Pancreas (tissue), 10 donors: ENCODE results near the gene PRR30. TPM values are rescaled to one million over a fixed set of nuclear protein-coding genes. Genes with fewer than 3 reads are reported as not detected.

Source experiments
- ATAC-seq, 4 donors: fragments of 200-7000 bp; cut with Tn5 transposase; one replicate each; pipeline versions ENCODE4 v1.8.0 to v1.9.1; 2020; ENCODE audit warnings: mild to moderate bottlenecking in 4 of 4, moderate library complexity in 4 of 4
- DNase-seq, 6 donors: peaks; one replicate each; pipeline ENCODE4 v3.0.0-alpha.2; 2020
- FAIRE-seq: peaks from 2 replicates; lab custom pipeline; 2012; peaks lifted over from hg19 to GRCh38; lab: Jason Lieb, UNC
- H3K27ac ChIP-seq, 4 donors: fragments of 200-600 bp; sonication (generic); 1 replicate in 3 of 4; 2 replicates in 1 of 4; pipeline versions ENCODE4 v1.5.0 to v1.8.0; 2020
- H3K27me3 ChIP-seq, 4 donors: fragments of 200-600 bp; one replicate each; pipeline ENCODE4 v1.8.0; 2021
- H3K36me3 ChIP-seq, 3 donors: fragments of 200-600 bp; sonication (generic) in 1 of 3; one replicate each; pipeline versions ENCODE4 v1.5.0 to v1.8.0; 2020 to 2021
- H3K4me1 ChIP-seq, 3 donors: fragments of 200-600 bp; one replicate each; pipeline ENCODE4 v1.8.0; 2021
- H3K4me3 ChIP-seq, 4 donors: fragments of 200-600 bp; sonication (generic) in 2 of 4; one replicate each; pipeline versions ENCODE4 v1.5.0 to v1.8.0; 2020 to 2021
- H3K9me3 ChIP-seq, 4 donors: fragments of 200-600 bp; one replicate each; pipeline ENCODE4 v1.8.0; 2021
- CTCF ChIP-seq, 4 donors: fragments of 200-600 bp; sonication (generic) in 3 of 4; IDR thresholded peaks; one replicate each; pipeline versions ENCODE4 v1.5.0 to v1.8.0; 2021; ENCODE audit warnings: antibody characterized with exemption in 4 of 4
- WGBS, 2 donors: extraction: QIAGEN DNeasy Blood & Tissue Kit; methylation state at CpG; one replicate each; pipeline ENCODE4 v1.1.7; 2013; 5-methylcytosine and 5-hydroxymethylcytosine counted together
- intact Hi-C, 3 donors: fragments of 100-400 bp; cut with DNase I; formaldehyde crosslinking; loops; one replicate each; pipeline versions ENCODE4 v1.11.1 to v1.14.2; 2022
- polyA plus RNA-seq, 2 donors: library from polyadenylated mRNA; stranded (reverse); fragments of 200-250 nt; gene quantifications; one replicate each; pipeline ENCODE4 v1.2.3, GENCODE V29; 2013
- total RNA-seq, 6 donors: library from RNA; stranded (reverse); fragmentation: NEBNext Ultra II Directional in 4 of 6; extraction: Animal tissue kit (Norgen Biotek cat#: 25700) in 4 of 6; gene quantifications; one replicate each; pipeline versions ENCODE4 v1.2.1 to v1.2.4, GENCODE V29; 2021 to 2023
- donor health status: healthy with polysubstance abuse.
- donor health status: DM: no; HTN: no; CAD: no; lungs with moderate emphysema.
- donor health status: DM: no; HTN: no; CAD: no.
- donor health status: control.
- donor health status: control.
- donor health status: Bipolar disorder and iron deficiency.
- donor health status: DM: yes; HTN: yes; CAD: no.
- donor health status: DM: no; HTN: no; CAD: no.
- donor health status: DM: no; HTN: no; CAD: no.
- donor health status: DM: yes; HTN: yes; CAD: no.

PRR30 gene
- total and polyA plus RNA-seq, 8 donors: not detected

- no peak for TF ChIP-seq CTCF (IDR thresholded peaks at IDR 0.05)
- DNase-seq (peak in 1 of 6 donors; percentile 3), FAIRE-seq (no peak), ATAC-seq (no peak)
- Histone ChIP-seq H3K9me3 (no peaks in the 10 kb centered on the region), H3K36me3 (no peaks in the 10 kb centered on the region), H3K4me3 (no peak overlapping the region), H3K27ac (no peak overlapping the region), H3K27me3 (no peaks in the 10 kb centered on the region), H3K4me1 (no peaks in the 10 kb centered on the region)
- 63 to 65% methylated on average over 2 of the region's 2 CpGs for WGBS, 2 donors
- intact Hi-C loops: no loop called here
Observed at GRCh38 chr2:27145682-27146081, 6.5 kb upstream of the PRR30 start.

GRCh38 chr2:27143285-27143684 lies 4.1 kb upstream of the PRR30 start:
- FAIRE-seq (no peak), DNase-seq (no peak), ATAC-seq (no peak)
- Histone ChIP-seq H3K27me3 (no peaks in the 10 kb centered on the region), H3K27ac (no peak overlapping the region), H3K9me3 (no peaks in the 10 kb centered on the region), H3K36me3 (no peaks in the 10 kb centered on the region), H3K4me3 (no peak overlapping the region), H3K4me1 (no peaks in the 10 kb centered on the region)
- TF ChIP-seq CTCF (IDR thresholded peaks at IDR 0.05): no peak
- 5 to 14% methylated on average over 1 of the region's 1 CpG for WGBS, 2 donors
- intact Hi-C loops: no loop called here

GRCh38 chr2:27138111-27138510 lies 1.1 kb downstream of the PRR30 start:
- H3K27me3 ChIP-seq: no peaks in the 10 kb centered on the region
- FAIRE-seq (no peak), ATAC-seq (no peak), DNase-seq (no peak)
- intact Hi-C loops: no loop called here
- peaks cover 0 to 6% (median 3%) of the 10 kb centered on the region in 3 donors for H3K4me1 ChIP-seq
- WGBS, 2 donors: 62 to 65% methylated on average over 7 of the region's 7 CpGs
- H3K27ac ChIP-seq: no peak overlapping the region
- no peaks in the 10 kb centered on the region for H3K9me3 ChIP-seq
- no peaks in the 10 kb centered on the region for H3K36me3 ChIP-seq
- H3K4me3 ChIP-seq: no peak overlapping the region
- no peak for TF ChIP-seq CTCF (IDR thresholded peaks at IDR 0.05)

GRCh38 chr2:27137322-27137935 lies 1.8 kb downstream of the PRR30 start:
- DNase-seq: no peak
- H3K4me3 ChIP-seq: no peak overlapping the region
- H3K27me3 ChIP-seq: no peaks in the 10 kb centered on the region
- intact Hi-C loops: no loop called here
- no peak for ATAC-seq
- WGBS, 2 donors: 84 to 91% methylated on average over 19 to 21 of the region's 21 CpGs
- no peak for TF ChIP-seq CTCF (IDR thresholded peaks at IDR 0.05)
- H3K36me3 ChIP-seq: no peaks in the 10 kb centered on the region
- no peaks in the 10 kb centered on the region for H3K9me3 ChIP-seq
- H3K4me1 ChIP-seq: peaks cover 0 to 6% (median 6%) of the 10 kb centered on the region in 3 donors
- no peak for FAIRE-seq
- no peak overlapping the region for H3K27ac ChIP-seq

- peaks cover 0 to 6% (median 6%) of the 10 kb centered on the region in 3 donors for H3K4me1 ChIP-seq
- no peak overlapping the region for H3K27ac ChIP-seq
- DNase-seq (no peak), ATAC-seq (no peak), FAIRE-seq (no peak)
- WGBS, 2 donors: 87 to 89% methylated on average over 7 of the region's 7 CpGs
- H3K9me3 ChIP-seq: no peaks in the 10 kb centered on the region
- no peak for TF ChIP-seq CTCF (IDR thresholded peaks at IDR 0.05)
- intact Hi-C loops: no loop called here
- H3K36me3 ChIP-seq: peaks cover 0 to 2% (median 0%) of the 10 kb centered on the region in 3 donors
- H3K27me3 ChIP-seq: no peaks in the 10 kb centered on the region
- no peak overlapping the region for H3K4me3 ChIP-seq
Observed at GRCh38 chr2:27136751-27137150, 2.5 kb downstream of the PRR30 start.
